A549 treated with AZD2906 at 1 μM for 4 hours (cell line): ENCODE measurements around the gene LSM6. TPM values are rescaled to one million over a fixed set of nuclear protein-coding genes. Genes with fewer than 3 reads are reported as not detected.

Source experiments
- total RNA-seq: library from RNA; stranded (reverse); fragments of 200-300 nt; extraction: Qiagen RNA extraction; gene quantifications from 5 replicates; pipeline ENCODE4 v1.2.3, GENCODE V29; 2022

The LSM6 gene
- 29.1 to 43.0 TPM (median 33.2 TPM) in 5 replicates for total RNA-seq

GRCh38 chr4:146175541-146176453 is at the start of gene LSM6:
Gene LSM6, plus strand, starts transcription at chr4:146175718. Its CDS starts 7,204 bp downstream, at chr4:146182922.

GRCh38 chr4:146214238-146214637 is 38.7 kb downstream of the LSM6 start, which contains the start of gene REELD1:
Gene REELD1, plus strand, starts transcription at chr4:146214538. Its CDS starts 2,415 bp downstream, at chr4:146216953.

Other genes with a start within 250 kb of the LSM6 start
- gene ZNF827, start 236.9 kb upstream of the LSM6 start, total RNA-seq, result 1.8 to 3.6 TPM (median 3.2 TPM) in 5 replicates
- gene REELD1, start 38.8 kb downstream of the LSM6 start, total RNA-seq, result not detected in 5 replicates